CD8-positive, alpha-beta memory T cell (primary cell): ENCODE measurements around the gene FXYD3. TPM values are rescaled to one million over a fixed set of nuclear protein-coding genes. Genes with fewer than 3 reads are reported as not detected.

Experiments
- CTCF ChIA-PET: fragments of 350-600 bp; sonication (Branson Sonifier 250); formaldehyde crosslinking; loops from one replicate; lab custom pipeline; 2021; ENCODE audit warnings: antibody characterized with exemption; lab: Charles Lee
- POLR2A ChIA-PET: fragments of 350-600 bp; sonication (Branson Sonifier 250); formaldehyde crosslinking; loops from one replicate; lab custom pipeline; 2021; ENCODE audit warnings: antibody characterized with exemption; lab: Charles Lee
- DNase-seq, 5 donors: peaks; one replicate each; pipeline versions ENCODE4 v3.0.0 to v3.0.0-alpha.2; 2020 to 2022; ENCODE audit warnings: mixed read lengths in 1 of 5
- H3K27ac ChIP-seq: one replicate; pipeline ENCODE4 v1.7.0; 2013; ENCODE audit warnings: low read depth, mild to moderate bottlenecking, low read length, moderate library complexity
- H3K27me3 ChIP-seq: 2 replicates; pipeline ENCODE4 v1.7.0; 2013; ENCODE audit warnings: low read length, mild to moderate bottlenecking; ENCODE audit not compliant: insufficient read depth, poor library complexity, severe bottlenecking
- H3K36me3 ChIP-seq: 2 replicates; pipeline ENCODE4 v1.7.0; 2013; ENCODE audit warnings: mild to moderate bottlenecking, low read length, moderate library complexity; ENCODE audit not compliant: insufficient read depth
- H3K4me1 ChIP-seq: 2 replicates; pipeline ENCODE4 v1.7.0; 2013; ENCODE audit warnings: mild to moderate bottlenecking, low read length, moderate library complexity; ENCODE audit not compliant: insufficient read depth
- H3K4me3 ChIP-seq: 2 replicates; pipeline ENCODE4 v1.7.0; 2013; ENCODE audit warnings: mild to moderate bottlenecking, low read length
- H3K9me3 ChIP-seq: 2 replicates; pipeline ENCODE4 v1.7.0; 2013; ENCODE audit warnings: mild to moderate bottlenecking, low read length
- H3K27ac Mint-ChIP-seq, 8 donors: one replicate each; pipeline ENCODE4 v1.8.0; 2020 to 2021; ENCODE audit warnings: mixed read lengths in 8 of 8, mild to moderate bottlenecking in 6 of 8, inconsistent platforms in 3 of 8, moderate library complexity in 3 of 8
- H3K27me3 Mint-ChIP-seq, 2 donors: one replicate each; pipeline ENCODE4 v1.8.0; 2020 to 2021; ENCODE audit warnings: mixed read lengths in 2 of 2, mild to moderate bottlenecking in 1 of 2, moderate library complexity in 1 of 2
- H3K36me3 Mint-ChIP-seq, 3 donors: one replicate each; pipeline ENCODE4 v1.8.0; 2020 to 2021; ENCODE audit warnings: mixed read lengths in 3 of 3, inconsistent platforms in 1 of 3, mild to moderate bottlenecking in 1 of 3
- H3K4me1 Mint-ChIP-seq, 3 donors: one replicate each; pipeline ENCODE4 v1.8.0; 2020 to 2021; ENCODE audit warnings: mixed read lengths in 3 of 3, inconsistent platforms in 1 of 3, mild to moderate bottlenecking in 1 of 3
- H3K4me3 Mint-ChIP-seq, 7 donors: one replicate each; pipeline ENCODE4 v1.8.0; 2020 to 2021; ENCODE audit warnings: mixed read lengths in 7 of 7, mild to moderate bottlenecking in 6 of 7, moderate library complexity in 4 of 7, inconsistent platforms in 2 of 7
- H3K9me3 Mint-ChIP-seq, 5 donors: one replicate each; pipeline ENCODE4 v1.8.0; 2020 to 2022; ENCODE audit warnings: mixed read lengths in 5 of 5, mild to moderate bottlenecking in 3 of 5, moderate library complexity in 2 of 5, inconsistent platforms in 1 of 5
- polyA plus RNA-seq: library from polyadenylated mRNA; unstranded; fragments of 300-500 nt; fragmentation: Illumina TruSeq; gene quantifications from one replicate; pipeline ENCODE4 v1.2.3, GENCODE V29; 2021
- total RNA-seq, 2 experiments: library from RNA; stranded (reverse); gene quantifications; one replicate each; pipeline ENCODE4 v1.2.3, GENCODE V29; 2021

FXYD3 gene
- total and polyA plus RNA-seq, 3 experiments from 2014 or later, result not detected

GRCh38 chr19:35138305-35138892, 22.8 kb downstream of the FXYD3 start, which contains the start of gene FXYD1:
Gene FXYD1 (plus strand): TSS chr19:35138824. CDS start chr19:35140080, 1,256 bp downstream.
- no peaks in the 10 kb centered on the region for H3K9me3 Mint-ChIP-seq
- no peaks in the 10 kb centered on the region for H3K9me3 ChIP-seq
- no peaks in the 10 kb centered on the region for H3K36me3 Mint-ChIP-seq
- peaks cover 21% of the 10 kb centered on the region for H3K4me1 ChIP-seq
- peaks cover 7 to 8% of the 10 kb centered on the region in 2 donors for H3K27me3 Mint-ChIP-seq
- ChIA-PET CTCF (no interaction called here), POLR2A (no interaction called here)
- H3K27ac Mint-ChIP-seq, result peak within 1 kb of the TSS in 2 of 8 donors; percentile 23 to 94
- DNase-seq, result no peak
- H3K27me3 ChIP-seq, result no peaks in the 10 kb centered on the region
- peak within 1 kb of the TSS in 1 of 7 donors; percentile 25 for H3K4me3 Mint-ChIP-seq
- H3K36me3 ChIP-seq, result no peaks in the 10 kb centered on the region
- H3K4me3 ChIP-seq, result no peak within 1 kb of the TSS
- no peak within 1 kb of the TSS for H3K27ac ChIP-seq
- H3K4me1 Mint-ChIP-seq, result peaks cover 19 to 38% (median 24%) of the 10 kb centered on the region in 3 donors

- Mint-ChIP-seq H3K27me3 (peaks cover 7 to 10% of the 10 kb centered on the region in 2 donors), H3K27ac (peak overlapping the region in 4 of 8 donors; percentile 40 to 89 (median 82)), H3K4me1 (peaks cover 38 to 57% (median 40%) of the 10 kb centered on the region in 3 donors), H3K9me3 (no peaks in the 10 kb centered on the region), H3K36me3 (no peaks in the 10 kb centered on the region), H3K4me3 (peak overlapping the region in 6 of 7 donors; percentile 42 to 71 (median 63))
- peaks cover 40% of the 10 kb centered on the region for H3K4me1 ChIP-seq
- no peaks in the 10 kb centered on the region for H3K9me3 ChIP-seq
- ChIA-PET POLR2A (interaction anchor here (0.9 to 3.2 kb wide), 3 partner anchors 13 to 21 kb away, joined by 3 to 34 read pairs (median 3); partner anchors contain the start of gene FXYD5), CTCF (interaction anchor here (1.6 to 2.5 kb wide), 3 partner anchors 13 to 29 kb away, joined by 4 to 29 read pairs (median 5); partner anchors contain the start of genes FXYD3 and FXYD5)
- no peaks in the 10 kb centered on the region for H3K27me3 ChIP-seq
- no peak overlapping the region for H3K27ac ChIP-seq
- H3K36me3 ChIP-seq, result no peaks in the 10 kb centered on the region
- no peak overlapping the region for H3K4me3 ChIP-seq
- DNase-seq, result no peak
Measured at GRCh38 chr19:35140207-35140961, 24.8 kb downstream of the FXYD3 start.

DNA sequence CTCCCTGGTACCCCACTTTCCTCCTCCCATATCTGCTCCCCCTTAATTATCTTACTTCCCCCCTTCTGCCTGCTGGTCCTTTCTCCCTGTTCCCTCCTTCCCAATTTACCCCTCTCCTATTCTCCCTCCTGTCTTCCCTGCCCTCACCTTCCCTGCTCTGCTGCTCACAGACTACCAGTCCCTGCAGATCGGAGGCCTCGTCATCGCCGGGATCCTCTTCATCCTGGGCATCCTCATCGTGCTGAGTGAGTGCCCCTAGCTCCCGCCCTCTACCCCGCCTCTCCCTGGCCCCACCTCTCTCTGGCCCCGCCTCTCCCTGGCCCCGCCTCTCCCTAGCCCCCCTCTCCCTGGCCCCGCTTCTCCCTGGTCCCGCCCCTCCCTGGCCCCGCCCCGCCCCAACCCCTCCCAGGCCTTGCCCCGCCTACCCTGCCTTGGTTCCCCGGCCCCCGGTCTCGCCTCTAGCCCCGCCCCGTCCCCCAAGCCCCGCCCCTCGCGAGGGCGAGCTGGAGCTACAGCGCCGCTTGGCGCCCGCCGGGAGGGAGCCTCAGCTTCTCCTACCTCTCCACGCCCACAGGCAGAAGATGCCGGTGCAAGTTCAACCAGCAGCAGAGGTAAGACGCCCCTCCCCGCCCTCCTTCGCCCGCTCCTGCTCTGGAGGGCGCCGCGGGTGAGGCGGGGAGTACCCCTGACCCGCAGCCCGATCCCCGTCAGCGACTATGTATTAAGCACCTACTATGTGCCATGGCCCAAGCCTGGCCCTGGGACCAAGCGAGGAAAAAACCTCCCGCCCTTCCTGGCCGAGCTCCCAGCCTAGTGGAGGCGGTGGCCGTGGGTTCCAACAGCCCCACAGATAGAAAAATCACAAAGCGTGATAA, 25.6 kb downstream of the FXYD3 start:
- H3K27me3 ChIP-seq, result no peaks in the 10 kb centered on the region
- DNase-seq, result peak; percentile 90 to 95 (median 93)
- no peaks in the 10 kb centered on the region for H3K9me3 ChIP-seq
- peaks cover 37 to 54% (median 40%) of the 10 kb centered on the region in 3 donors for H3K4me1 Mint-ChIP-seq
- H3K36me3 ChIP-seq, result no peaks in the 10 kb centered on the region
- peak overlapping the region; percentile 70 to 90 (median 83) for H3K4me3 Mint-ChIP-seq
- peak overlapping the region in 7 of 8 donors; percentile 40 to 89 (median 85) for H3K27ac Mint-ChIP-seq
- H3K9me3 Mint-ChIP-seq, result no peaks in the 10 kb centered on the region
- H3K4me3 ChIP-seq, result peak overlapping the region; percentile 68
- no peaks in the 10 kb centered on the region for H3K36me3 Mint-ChIP-seq
- CTCF ChIA-PET, result interaction anchor here (0.7 to 2.5 kb wide), 23 partner anchors 12 to 192 kb away, joined by 3 to 29 read pairs (median 4); partner anchors contain the start of genes FAM187B, FXYD3, FXYD5 and USF2
- H3K4me1 ChIP-seq, result peaks cover 40% of the 10 kb centered on the region
- no peak overlapping the region for H3K27ac ChIP-seq
- POLR2A ChIA-PET, result interaction anchor here (0.7 to 3.2 kb wide), 7 partner anchors 12 to 759 kb away, joined by 3 to 34 read pairs (median 3); partner anchors contain the start of genes FXYD5 and NFKBID
- peaks cover 7 to 10% of the 10 kb centered on the region in 2 donors for H3K27me3 Mint-ChIP-seq

DNA sequence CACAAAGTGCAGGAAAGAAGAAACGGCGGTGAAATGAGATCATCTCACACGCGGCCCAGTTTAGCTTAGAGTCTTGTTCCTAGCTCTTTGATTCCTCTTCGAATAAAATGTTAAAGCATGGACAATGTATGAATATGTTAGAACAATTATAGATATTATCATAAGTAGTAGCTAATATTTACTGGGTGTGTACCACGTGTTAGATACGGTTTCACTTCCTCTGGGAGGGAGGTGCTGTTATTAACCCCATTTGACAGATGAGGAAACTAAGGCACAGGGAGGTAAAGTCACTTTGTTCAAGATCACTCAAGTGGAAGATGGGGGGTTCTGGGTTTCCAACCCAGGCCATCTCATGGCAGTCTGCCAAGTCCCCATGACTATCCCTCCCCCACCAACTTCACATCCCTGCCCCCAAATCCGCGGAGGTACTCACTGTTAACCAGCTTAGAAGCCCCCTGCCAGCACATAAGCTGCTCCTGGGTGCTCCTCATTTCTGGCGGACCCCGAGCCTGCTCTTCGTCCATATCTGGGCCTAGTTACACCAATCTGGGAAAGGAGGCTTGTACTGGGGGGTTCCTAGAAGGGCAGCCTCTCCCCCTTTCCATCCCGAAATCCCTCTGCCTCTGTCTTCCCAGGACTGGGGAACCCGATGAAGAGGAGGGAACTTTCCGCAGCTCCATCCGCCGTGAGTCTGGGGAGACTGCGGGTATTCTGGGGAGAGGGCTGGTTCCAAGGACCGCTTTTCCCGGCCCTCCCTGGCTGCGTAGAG, 26.4 kb downstream of the FXYD3 start:
- peak overlapping the region in 7 of 8 donors; percentile 40 to 89 (median 85) for H3K27ac Mint-ChIP-seq
- DNase-seq, result no peak
- no peak overlapping the region for H3K27ac ChIP-seq

GRCh38 chr19:35142606-35143230, 27.1 kb downstream of the FXYD3 start:
- Mint-ChIP-seq H3K27ac (peak overlapping the region in 2 of 8 donors; percentile 52 to 82), H3K9me3 (no peaks in the 10 kb centered on the region), H3K4me3 (peak overlapping the region; percentile 55 to 88 (median 72)), H3K27me3 (peaks cover 7 to 10% of the 10 kb centered on the region in 2 donors), H3K4me1 (peaks cover 33 to 52% (median 40%) of the 10 kb centered on the region in 3 donors), H3K36me3 (no peaks in the 10 kb centered on the region)
- H3K9me3 ChIP-seq, result no peaks in the 10 kb centered on the region
- no peak overlapping the region for H3K27ac ChIP-seq
- peaks cover 40% of the 10 kb centered on the region for H3K4me1 ChIP-seq
- DNase-seq, result peak; percentile 61 to 81 (median 64)
- peak overlapping the region; percentile 68 for H3K4me3 ChIP-seq
- CTCF ChIA-PET, result interaction anchor here (1.0 to 2.5 kb wide), 17 partner anchors 11 to 191 kb away, joined by 3 to 29 read pairs (median 5); partner anchors contain the start of genes FAM187B, FXYD3, FXYD5 and USF2
- H3K27me3 ChIP-seq, result no peaks in the 10 kb centered on the region
- POLR2A ChIA-PET, result interaction anchor here (0.6 to 3.2 kb wide), 4 partner anchors 11 to 784 kb away, joined by 3 to 34 read pairs (median 3); partner anchors contain the start of gene FXYD5
- H3K36me3 ChIP-seq, result no peaks in the 10 kb centered on the region

More for the DNA sequence above, 26.4 kb downstream of the FXYD3 start:
- H3K36me3 Mint-ChIP-seq, result no peaks in the 10 kb centered on the region
- peaks cover 37 to 57% (median 40%) of the 10 kb centered on the region in 3 donors for H3K4me1 Mint-ChIP-seq
- Histone ChIP-seq H3K4me1 (peaks cover 40% of the 10 kb centered on the region), H3K27me3 (no peaks in the 10 kb centered on the region), H3K4me3 (peak overlapping the region; percentile 68), H3K9me3 (no peaks in the 10 kb centered on the region), H3K36me3 (no peaks in the 10 kb centered on the region)
- ChIA-PET CTCF (interaction anchor here (0.7 to 2.5 kb wide), 26 partner anchors 12 to 191 kb away, joined by 3 to 29 read pairs (median 4); partner anchors contain the start of genes FAM187B, FXYD3, FXYD5 and USF2), POLR2A (interaction anchor here (0.7 to 3.2 kb wide), 6 partner anchors 11 to 127 kb away, joined by 3 to 34 read pairs (median 4); partner anchors contain the start of gene FXYD5)
- H3K9me3 Mint-ChIP-seq, result no peaks in the 10 kb centered on the region
- H3K4me3 Mint-ChIP-seq, result peak overlapping the region; percentile 70 to 90 (median 83)
- H3K27me3 Mint-ChIP-seq, result peaks cover 7 to 10% of the 10 kb centered on the region in 2 donors

GRCh38 chr19:35143231-35143715, 27.6 kb downstream of the FXYD3 start, which contains the start of gene FXYD7:
Gene FXYD7 (plus strand): TSS chr19:35143255. CDS start chr19:35143334, 79 bp downstream.
- Histone ChIP-seq H3K9me3 (no peaks in the 10 kb centered on the region), H3K4me3 (peak within 1 kb of the TSS; percentile 68), H3K36me3 (no peaks in the 10 kb centered on the region), H3K27ac (no peak within 1 kb of the TSS), H3K27me3 (no peaks in the 10 kb centered on the region), H3K4me1 (peaks cover 40% of the 10 kb centered on the region)
- POLR2A ChIA-PET, result interaction anchor here (0.6 to 3.2 kb wide), 6 partner anchors 10 to 784 kb away, joined by 3 to 34 read pairs (median 3); partner anchors contain the start of gene FXYD5
- Mint-ChIP-seq H3K9me3 (no peaks in the 10 kb centered on the region), H3K36me3 (no peaks in the 10 kb centered on the region), H3K4me3 (peak within 1 kb of the TSS; percentile 72 to 90 (median 83)), H3K4me1 (peaks cover 33 to 52% (median 40%) of the 10 kb centered on the region in 3 donors), H3K27me3 (peaks cover 3 to 10% of the 10 kb centered on the region in 2 donors), H3K27ac (peak within 1 kb of the TSS; percentile 2 to 98 (median 85))
- CTCF ChIA-PET, result interaction anchor here (1.3 to 1.9 kb wide), 3 partner anchors 71 to 98 kb away, joined by 3 to 7 read pairs (median 6); no protein-coding TSS in a partner anchor
- peak in 3 of 5 donors; percentile 14 to 66 (median 44) for DNase-seq
